Measurements from ENCODE around the gene C12orf57. TPM values are rescaled to one million over a fixed set of nuclear protein-coding genes. Genes with fewer than 3 reads are reported as not detected.

Gene C12orf57
- total and polyA plus RNA-seq, 2 of the 8 experiments (the other 6 are each of a cell fraction or from before 2014, with no cell fraction given), result 174 to 993 TPM

- TF ChIP-seq RAD21 (IDR thresholded peaks at IDR 0.05 in 1 of 2, conservative IDR thresholded peaks at IDR 0.05 in 1 of 2; ENCODE audit: low read depth in 2 of 2, low read length in 2 of 2), result no peak
- TF ChIP-seq, protein P1, sequence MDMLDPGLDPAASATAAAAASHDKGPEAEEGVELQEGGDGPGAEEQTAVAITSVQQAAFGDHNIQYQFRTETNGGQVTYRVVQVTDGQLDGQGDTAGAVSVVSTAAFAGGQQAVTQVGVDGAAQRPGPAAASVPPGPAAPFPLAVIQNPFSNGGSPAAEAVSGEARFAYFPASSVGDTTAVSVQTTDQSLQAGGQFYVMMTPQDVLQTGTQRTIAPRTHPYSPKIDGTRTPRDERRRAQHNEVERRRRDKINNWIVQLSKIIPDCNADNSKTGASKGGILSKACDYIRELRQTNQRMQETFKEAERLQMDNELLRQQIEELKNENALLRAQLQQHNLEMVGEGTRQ (IDR thresholded peaks at IDR 0.05; ENCODE audit: low read length), result no peak
Measured at GRCh38 chr12:6921539-6921938, 22.3 kb upstream of the C12orf57 start (continued).

Data from H1 (cell line).